ENCODE results near the gene TUBB2B. TPM values are rescaled to one million over a fixed set of nuclear protein-coding genes. Genes with fewer than 3 reads are reported as not detected.

The TUBB2B gene
- total and polyA plus RNA-seq, 2 donors (not counting 1 experiment from before 2014, with no cell fraction given): 3.8 to 5.2 TPM

GRCh38 chr6:3259491-3259958 lies 32.1 kb upstream of the TUBB2B start:
- H3K9ac ChIP-seq (ENCODE audit: insufficient read depth, low read length): peak overlapping the region; percentile 72
- H3K27me3 ChIP-seq (ENCODE audit: control insufficient read depth, insufficient read depth, low read length): peaks cover 14% of the 10 kb centered on the region
- H2AFZ ChIP-seq (ENCODE audit: low read length): peak overlapping the region; percentile 97
- peaks cover 8% of the 10 kb centered on the region for H3K36me3 ChIP-seq (ENCODE audit: control insufficient read depth, insufficient read depth, low read length)
- H3K79me2 ChIP-seq (ENCODE audit: control insufficient read depth, insufficient read depth, low read length): peaks cover 46% of the 10 kb centered on the region
- peak overlapping the region; percentile 92 for H3K4me2 ChIP-seq (ENCODE audit: extremely low read depth, insufficient read depth, low read length)
- TF ChIP-seq EZH2 (IDR thresholded peaks at IDR 0.05; ENCODE audit: low read length, missing control alignments): no peak
- peak in 1 of 2 donors; percentile 12 for TF ChIP-seq CTCF (conservative IDR thresholded peaks at IDR 0.05 in 1 of 2, IDR thresholded peaks at IDR 0.05 in 1 of 2; ENCODE audit: low read depth in 1 of 2, low read length in 2 of 2)
- no peaks in the 10 kb centered on the region for H4K20me1 ChIP-seq (ENCODE audit: control insufficient read depth, extremely low read depth, insufficient read depth, low read length)
- H3K9me3 ChIP-seq (ENCODE audit: control insufficient read depth, insufficient read depth, low read depth, low read length): no peaks in the 10 kb centered on the region
- peak in 1 of 2 donors; percentile 34 for DNase-seq (ENCODE audit: low read depth in 2 of 2)
- peak overlapping the region; percentile 66 for H3K27ac ChIP-seq (ENCODE audit: insufficient read depth, low read length)
- peak overlapping the region; percentile 71 to 94 (median 82) for H3K4me3 ChIP-seq (replicated peaks in 1 of 4; ENCODE audit: control extremely low read depth in 1 of 4, insufficient read depth in 1 of 4, low read depth in 3 of 4, low read length in 4 of 4)
- peaks cover 4% of the 10 kb centered on the region for H3K4me1 ChIP-seq (ENCODE audit: control insufficient read depth, extremely low read depth, insufficient read depth, low read length)

- H3K27ac ChIP-seq (ENCODE audit: insufficient read depth, low read length): peak within 1 kb of the TSS; percentile 66
- peak within 1 kb of the TSS; percentile 72 for H3K9ac ChIP-seq (ENCODE audit: insufficient read depth, low read length)
- TF ChIP-seq EZH2 (IDR thresholded peaks at IDR 0.05; ENCODE audit: low read length, missing control alignments): no peak
- TF ChIP-seq CTCF (conservative IDR thresholded peaks at IDR 0.05 in 1 of 2, IDR thresholded peaks at IDR 0.05 in 1 of 2; ENCODE audit: low read depth in 1 of 2, low read length in 2 of 2): no peak
- H3K79me2 ChIP-seq (ENCODE audit: control insufficient read depth, insufficient read depth, low read length): peaks cover 42% of the 10 kb centered on the region
- H3K36me3 ChIP-seq (ENCODE audit: control insufficient read depth, insufficient read depth, low read length): peaks cover 5% of the 10 kb centered on the region
- H4K20me1 ChIP-seq (ENCODE audit: control insufficient read depth, extremely low read depth, insufficient read depth, low read length): no peaks in the 10 kb centered on the region
- peak; percentile 84 to 85 for DNase-seq (ENCODE audit: low read depth in 2 of 2)
- H2AFZ ChIP-seq (ENCODE audit: low read length): peak within 1 kb of the TSS; percentile 97
- H3K4me2 ChIP-seq (ENCODE audit: extremely low read depth, insufficient read depth, low read length): peak within 1 kb of the TSS; percentile 92
- H3K9me3 ChIP-seq (ENCODE audit: control insufficient read depth, insufficient read depth, low read depth, low read length): no peaks in the 10 kb centered on the region
- H3K4me3 ChIP-seq (replicated peaks in 1 of 4; ENCODE audit: control extremely low read depth in 1 of 4, insufficient read depth in 1 of 4, low read depth in 3 of 4, low read length in 4 of 4): peak within 1 kb of the TSS; percentile 71 to 94 (median 82)
- H3K27me3 ChIP-seq (ENCODE audit: control insufficient read depth, insufficient read depth, low read length): peaks cover 14% of the 10 kb centered on the region
- H3K4me1 ChIP-seq (ENCODE audit: control insufficient read depth, extremely low read depth, insufficient read depth, low read length): peaks cover 4% of the 10 kb centered on the region
Measured at GRCh38 chr6:3258720-3259490, 31.5 kb upstream of the TUBB2B start, which contains the start of gene PSMG4. TSS of gene PSMG4 (plus strand) at chr6:3258947. CDS start at chr6:3259023, 76 bp downstream.

- Histone ChIP-seq H2AFZ (ENCODE audit: low read length) (peak overlapping the region; percentile 73), H3K9me3 (ENCODE audit: control insufficient read depth, insufficient read depth, low read depth, low read length) (no peaks in the 10 kb centered on the region), H3K4me2 (ENCODE audit: extremely low read depth, insufficient read depth, low read length) (peak overlapping the region; percentile 85), H3K27me3 (ENCODE audit: control insufficient read depth, insufficient read depth, low read length) (peaks cover 14% of the 10 kb centered on the region), H3K4me3 (replicated peaks in 1 of 4; ENCODE audit: control extremely low read depth in 1 of 4, insufficient read depth in 1 of 4, low read depth in 3 of 4, low read length in 4 of 4) (peak overlapping the region; percentile 32 to 94 (median 60)), H4K20me1 (ENCODE audit: control insufficient read depth, extremely low read depth, insufficient read depth, low read length) (no peaks in the 10 kb centered on the region), H3K4me1 (ENCODE audit: control insufficient read depth, extremely low read depth, insufficient read depth, low read length) (peaks cover 4% of the 10 kb centered on the region), H3K36me3 (ENCODE audit: control insufficient read depth, insufficient read depth, low read length) (no peaks in the 10 kb centered on the region), H3K79me2 (ENCODE audit: control insufficient read depth, insufficient read depth, low read length) (peaks cover 35% of the 10 kb centered on the region), H3K9ac (ENCODE audit: insufficient read depth, low read length) (no peak overlapping the region), H3K27ac (ENCODE audit: insufficient read depth, low read length) (no peak overlapping the region)
- TF ChIP-seq EZH2 (IDR thresholded peaks at IDR 0.05; ENCODE audit: low read length, missing control alignments) (no peak), CTCF (conservative IDR thresholded peaks at IDR 0.05 in 1 of 2, IDR thresholded peaks at IDR 0.05 in 1 of 2; ENCODE audit: low read depth in 1 of 2, low read length in 2 of 2) (no peak)
- no peak for DNase-seq (ENCODE audit: low read depth in 2 of 2)
Measured at GRCh38 chr6:3258201-3258600, 30.7 kb upstream of the TUBB2B start.
